A549 (cell line): ENCODE data around the gene ESPNL.

Experiments
- CBX2 ChIP-seq: fragments of 200-600 bp; sonication (generic); IDR thresholded peaks from 2 replicates; pipeline ENCODE4 v1.6.1; 2016; ENCODE audit warnings: low read depth, mild to moderate bottlenecking, borderline replicate concordance
- EHMT2 ChIP-seq: fragments of 200-600 bp; sonication (generic); IDR thresholded peaks from 2 replicates; pipeline ENCODE4 v1.6.1; 2016; ENCODE audit warnings: antibody characterized with exemption, low read depth, mild to moderate bottlenecking, moderate library complexity
- EP300 ChIP-seq, 2 experiments: fragments of >200 bp; sonication (Bioruptor Twin); formaldehyde crosslinking; IDR thresholded peaks; 2 replicates in 1 of 2; 3 replicates in 1 of 2; pipeline ENCODE4 v1.6.1; 2016 to 2017
- ESRRA ChIP-seq: fragments of 150-350 bp; IDR thresholded peaks from 2 replicates; pipeline ENCODE4 v1.6.1; 2014; ENCODE audit warnings: mild to moderate bottlenecking, low read length, borderline replicate concordance
- HDAC2 ChIP-seq: fragments of 200-600 bp; sonication (generic); IDR thresholded peaks from 2 replicates; pipeline ENCODE4 v1.6.1; 2016
- HOXA7 ChIP-seq: fragments of 250-450 bp; sonication (Bioruptor Pico); IDR thresholded peaks from 2 replicates; pipeline ENCODE4 v1.5.0; 2020; ENCODE audit warnings: mild to moderate bottlenecking, moderate library complexity
- POLR2A ChIP-seq: IDR thresholded peaks from 2 replicates; pipeline ENCODE4 v1.6.1; 2012; ENCODE audit warnings: mild to moderate bottlenecking, low read length
- RAD21 ChIP-seq, 2 experiments: fragments of >200 bp in 1 of 2; sonication (Bioruptor Twin) in 1 of 2; formaldehyde crosslinking in 1 of 2; IDR thresholded peaks in 1 of 2; conservative IDR thresholded peaks in 1 of 2; 2 replicates in 1 of 2; 3 replicates in 1 of 2; pipeline ENCODE4 v1.6.1; 2012 to 2018; ENCODE audit warnings: inconsistent platforms in 1 of 2
- SREBF2 ChIP-seq: fragments of 450-650 bp; IDR thresholded peaks from 2 replicates; pipeline ENCODE4 v1.6.1; 2014; ENCODE audit warnings: mild to moderate bottlenecking, moderate library complexity
- ZC3H11A ChIP-seq: fragments of 450-650 bp; IDR thresholded peaks from 2 replicates; pipeline ENCODE4 v1.6.1; 2014; ENCODE audit warnings: antibody characterized with exemption, mild to moderate bottlenecking
- TF ChIP-seq, protein P1 (sequence below): fragments of >200 bp; sonication (Bioruptor Twin); formaldehyde crosslinking; IDR thresholded peaks from 3 replicates; pipeline ENCODE4 v1.5.1; 2016
- TF ChIP-seq, protein P2 (sequence below): fragments of >200 bp; sonication (Bioruptor Twin); formaldehyde crosslinking; IDR thresholded peaks from 2 replicates; pipeline ENCODE4 v1.6.1; 2016
- TF ChIP-seq, protein P3 (sequence below): IDR thresholded peaks from 2 replicates; pipeline ENCODE4 v1.6.1; 2012

DNA sequence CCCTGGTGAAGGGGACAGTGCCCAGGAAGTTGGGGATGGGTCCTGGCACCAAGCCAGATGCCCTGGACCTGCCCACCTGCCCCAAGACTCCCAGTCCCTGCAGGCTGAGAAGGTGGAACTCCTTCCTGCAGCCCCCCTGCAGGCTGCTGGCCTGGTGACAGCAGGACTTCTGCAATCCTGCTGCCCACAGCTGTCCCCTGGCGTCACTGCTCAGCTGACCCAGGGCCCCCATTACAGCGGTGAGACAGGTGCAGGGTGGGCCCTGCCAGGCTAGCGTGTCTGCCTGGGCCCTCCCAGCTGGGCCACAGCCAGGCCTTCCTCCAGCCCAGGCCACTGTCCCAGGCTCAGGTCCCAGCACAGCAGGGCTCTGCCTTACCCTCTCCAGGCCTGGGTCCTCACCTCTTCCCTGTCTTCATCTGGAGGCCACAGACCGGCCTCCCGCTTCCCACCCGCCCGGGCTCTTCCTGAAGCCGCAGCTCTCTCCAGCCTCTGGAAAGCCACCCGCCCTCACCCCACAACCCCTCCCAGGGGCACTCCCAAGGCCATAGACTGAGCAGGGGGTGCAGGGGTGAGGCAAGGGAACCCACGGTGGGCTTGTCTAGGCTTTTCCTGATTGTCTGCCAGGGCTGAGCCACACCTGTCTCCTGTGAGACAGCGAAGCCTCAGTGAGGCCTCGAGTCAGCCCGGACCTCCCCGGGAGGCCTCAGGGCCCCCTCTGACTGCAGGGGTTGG lies 49.9 kb downstream of the ESPNL start:
- no peak for TF ChIP-seq SREBF2
- no peak for TF ChIP-seq RAD21 (conservative IDR thresholded peaks at IDR 0.05 in 1 of 2, IDR thresholded peaks at IDR 0.05 in 1 of 2)
- TF ChIP-seq HOXA7 = no peak
- no peak for TF ChIP-seq POLR2A
- TF ChIP-seq HDAC2 = no peak
- TF ChIP-seq, protein P1, sequence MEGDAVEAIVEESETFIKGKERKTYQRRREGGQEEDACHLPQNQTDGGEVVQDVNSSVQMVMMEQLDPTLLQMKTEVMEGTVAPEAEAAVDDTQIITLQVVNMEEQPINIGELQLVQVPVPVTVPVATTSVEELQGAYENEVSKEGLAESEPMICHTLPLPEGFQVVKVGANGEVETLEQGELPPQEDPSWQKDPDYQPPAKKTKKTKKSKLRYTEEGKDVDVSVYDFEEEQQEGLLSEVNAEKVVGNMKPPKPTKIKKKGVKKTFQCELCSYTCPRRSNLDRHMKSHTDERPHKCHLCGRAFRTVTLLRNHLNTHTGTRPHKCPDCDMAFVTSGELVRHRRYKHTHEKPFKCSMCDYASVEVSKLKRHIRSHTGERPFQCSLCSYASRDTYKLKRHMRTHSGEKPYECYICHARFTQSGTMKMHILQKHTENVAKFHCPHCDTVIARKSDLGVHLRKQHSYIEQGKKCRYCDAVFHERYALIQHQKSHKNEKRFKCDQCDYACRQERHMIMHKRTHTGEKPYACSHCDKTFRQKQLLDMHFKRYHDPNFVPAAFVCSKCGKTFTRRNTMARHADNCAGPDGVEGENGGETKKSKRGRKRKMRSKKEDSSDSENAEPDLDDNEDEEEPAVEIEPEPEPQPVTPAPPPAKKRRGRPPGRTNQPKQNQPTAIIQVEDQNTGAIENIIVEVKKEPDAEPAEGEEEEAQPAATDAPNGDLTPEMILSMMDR = no peak
- TF ChIP-seq, protein P2, sequence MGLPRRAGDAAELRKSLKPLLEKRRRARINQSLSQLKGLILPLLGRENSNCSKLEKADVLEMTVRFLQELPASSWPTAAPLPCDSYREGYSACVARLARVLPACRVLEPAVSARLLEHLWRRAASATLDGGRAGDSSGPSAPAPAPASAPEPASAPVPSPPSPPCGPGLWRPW = no peak
- no peak for TF ChIP-seq CBX2
- no peak for TF ChIP-seq ESRRA
- no peak for TF ChIP-seq EP300 (IDR thresholded peaks at IDR 0.05)
- TF ChIP-seq, protein P3, sequence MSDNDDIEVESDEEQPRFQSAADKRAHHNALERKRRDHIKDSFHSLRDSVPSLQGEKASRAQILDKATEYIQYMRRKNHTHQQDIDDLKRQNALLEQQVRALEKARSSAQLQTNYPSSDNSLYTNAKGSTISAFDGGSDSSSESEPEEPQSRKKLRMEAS = no peak
- TF ChIP-seq ZC3H11A = no peak
- TF ChIP-seq EHMT2 = no peak
